Transverse colon (tissue), 4 donors: Measurements from ENCODE around the gene CFAP157. TPM values are rescaled to one million over a fixed set of nuclear protein-coding genes. Genes with fewer than 3 reads are reported as not detected.
A peak's percentile ranks its signal among the peaks of the same experiment; 100 is the strongest.

Source experiments
- DNase-seq: peaks from one replicate; pipeline ENCODE4 v3.0.0-alpha.2; 2019
- H3K27ac ChIP-seq, 4 donors: fragments of 200-600 bp; sonication (generic); 2 replicates each; pipeline ENCODE4 v1.5.1; 2016 to 2018; ENCODE audit warnings: inconsistent platforms in 4 of 4
- H3K27me3 ChIP-seq: fragments of 200-600 bp; sonication (generic); 2 replicates; pipeline ENCODE4 v1.5.1; 2017; ENCODE audit warnings: inconsistent platforms
- H3K36me3 ChIP-seq, 4 donors: fragments of 200-600 bp; sonication (generic); 2 replicates each; pipeline ENCODE4 v1.5.1; 2017 to 2019; ENCODE audit warnings: inconsistent platforms in 4 of 4
- H3K4me1 ChIP-seq, 4 donors: fragments of 200-600 bp; sonication (generic); 2 replicates each; pipeline ENCODE4 v1.5.1; 2017 to 2020; ENCODE audit warnings: inconsistent platforms in 4 of 4
- H3K4me3 ChIP-seq, 4 donors: fragments of 200-600 bp; sonication (generic); 1 replicate in 1 of 4; 2 replicates in 3 of 4; pipeline versions ENCODE4 v1.5.1 to v1.6.1; 2017 to 2019; ENCODE audit warnings: inconsistent platforms in 4 of 4
- H3K9me3 ChIP-seq, 2 donors: fragments of 200-600 bp; sonication (generic); 2 replicates each; pipeline ENCODE4 v1.5.1; 2017 to 2019; ENCODE audit warnings: inconsistent platforms in 2 of 2
- EP300 ChIP-seq: sonication (generic); formaldehyde crosslinking; IDR thresholded peaks from one replicate; pipeline ENCODE4 v1.6.1; 2017; ENCODE audit warnings: antibody characterized with exemption, low read depth
- POLR2A ChIP-seq: fragments of 450-650 bp; IDR thresholded peaks from one replicate; pipeline ENCODE4 v1.6.1; 2016; ENCODE audit warnings: antibody characterized with exemption, mild to moderate bottlenecking, moderate library complexity
- POLR2AphosphoS5 ChIP-seq, 3 donors: sonication (generic); formaldehyde crosslinking; IDR thresholded peaks; one replicate each; pipeline ENCODE4 v1.6.1; 2016; ENCODE audit warnings: antibody characterized with exemption in 3 of 3
- WGBS, 2 donors: methylation state at CpG; one replicate each; pipeline ENCODE4 v1.1.5; 2018; ENCODE audit warnings: low coverage in 1 of 2; 5-methylcytosine and 5-hydroxymethylcytosine counted together
- in situ Hi-C, 4 donors: fragments of 200-750 bp; cut with MboI; loops; one replicate each; pipeline versions ENCODE4 v1.15.0 to v1.15.1; 2017; ENCODE audit warnings: low sequenced_read_pairs in 3 of 4, low pct_ligation_motif_present in 1 of 4, low pct_unique_long_range_greater_than_20kb in 1 of 4
- intact Hi-C: fragments of 100-400 bp; cut with DNase I; formaldehyde crosslinking; loops from one replicate; pipeline ENCODE4 v1.15.1; 2023; ENCODE audit warnings: low total_unique reads
- total RNA-seq, 4 donors: library from RNA; depleted of rRNA; stranded (reverse); fragments of >200 nt; gene quantifications; one replicate each; pipeline ENCODE4 v1.1.0, GENCODE V29; 2016
- TF ChIP-seq, protein P1 (sequence below), 5 experiments: fragments of 200-600 bp in 3 of 5; fragments of 450-650 bp in 2 of 5; sonication (generic) in 3 of 5; IDR thresholded peaks; 1 replicate in 2 of 5; 2 replicates in 3 of 5; pipeline ENCODE4 v1.5.1; 2016 to 2017; ENCODE audit warnings: antibody characterized with exemption in 5 of 5, inconsistent platforms in 3 of 5, mild to moderate bottlenecking in 2 of 5, moderate library complexity in 1 of 5

CFAP157 gene
- total RNA-seq, 4 donors from 2014 or later = not detected

DNA sequence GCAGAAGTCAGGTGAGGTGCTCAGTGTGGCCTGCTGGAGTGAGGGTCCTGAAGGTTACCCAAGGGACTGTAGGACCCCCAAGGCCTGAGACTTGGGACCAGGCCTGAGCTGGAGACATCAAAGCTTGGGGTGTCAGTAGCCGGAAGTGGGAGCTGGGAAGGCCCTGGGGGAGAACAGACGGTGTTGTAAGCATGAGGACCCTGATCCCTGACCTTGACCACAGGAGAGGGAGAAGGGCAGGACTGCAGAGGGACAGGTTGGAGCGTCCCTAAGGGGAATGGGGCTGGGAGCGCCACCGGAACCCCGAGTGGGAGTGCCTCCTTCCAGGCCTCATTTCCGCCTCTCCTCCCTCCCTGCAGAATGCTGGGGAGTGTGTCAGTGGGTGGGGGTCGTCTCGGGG lies 9.6 kb downstream of the CFAP157 start:
- peak overlapping the region; percentile 82 to 94 (median 88) for H3K27ac ChIP-seq
- no peaks in the 10 kb centered on the region for H3K27me3 ChIP-seq
- no peaks in the 10 kb centered on the region for H3K9me3 ChIP-seq
- in situ Hi-C loops (no loop called here), intact Hi-C loops (no loop called here)
- no peak for TF ChIP-seq POLR2AphosphoS5 (IDR thresholded peaks at IDR 0.05)
- TF ChIP-seq POLR2A = no peak
- TF ChIP-seq EP300 = no peak
- TF ChIP-seq, protein P1, sequence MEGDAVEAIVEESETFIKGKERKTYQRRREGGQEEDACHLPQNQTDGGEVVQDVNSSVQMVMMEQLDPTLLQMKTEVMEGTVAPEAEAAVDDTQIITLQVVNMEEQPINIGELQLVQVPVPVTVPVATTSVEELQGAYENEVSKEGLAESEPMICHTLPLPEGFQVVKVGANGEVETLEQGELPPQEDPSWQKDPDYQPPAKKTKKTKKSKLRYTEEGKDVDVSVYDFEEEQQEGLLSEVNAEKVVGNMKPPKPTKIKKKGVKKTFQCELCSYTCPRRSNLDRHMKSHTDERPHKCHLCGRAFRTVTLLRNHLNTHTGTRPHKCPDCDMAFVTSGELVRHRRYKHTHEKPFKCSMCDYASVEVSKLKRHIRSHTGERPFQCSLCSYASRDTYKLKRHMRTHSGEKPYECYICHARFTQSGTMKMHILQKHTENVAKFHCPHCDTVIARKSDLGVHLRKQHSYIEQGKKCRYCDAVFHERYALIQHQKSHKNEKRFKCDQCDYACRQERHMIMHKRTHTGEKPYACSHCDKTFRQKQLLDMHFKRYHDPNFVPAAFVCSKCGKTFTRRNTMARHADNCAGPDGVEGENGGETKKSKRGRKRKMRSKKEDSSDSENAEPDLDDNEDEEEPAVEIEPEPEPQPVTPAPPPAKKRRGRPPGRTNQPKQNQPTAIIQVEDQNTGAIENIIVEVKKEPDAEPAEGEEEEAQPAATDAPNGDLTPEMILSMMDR (IDR thresholded peaks at IDR 0.05) = no peak
- WGBS, 2 donors = 75% methylated on average over 9 of the region's 9 CpGs; no CpG with 5 or more reads in 1 of the 2 donors
- peaks cover 7 to 19% (median 14%) of the 10 kb centered on the region in 4 donors for H3K4me1 ChIP-seq
- no peaks in the 10 kb centered on the region for H3K36me3 ChIP-seq
- no peak for DNase-seq
- peak overlapping the region in 1 of 4 donors; percentile 77 for H3K4me3 ChIP-seq

DNA sequence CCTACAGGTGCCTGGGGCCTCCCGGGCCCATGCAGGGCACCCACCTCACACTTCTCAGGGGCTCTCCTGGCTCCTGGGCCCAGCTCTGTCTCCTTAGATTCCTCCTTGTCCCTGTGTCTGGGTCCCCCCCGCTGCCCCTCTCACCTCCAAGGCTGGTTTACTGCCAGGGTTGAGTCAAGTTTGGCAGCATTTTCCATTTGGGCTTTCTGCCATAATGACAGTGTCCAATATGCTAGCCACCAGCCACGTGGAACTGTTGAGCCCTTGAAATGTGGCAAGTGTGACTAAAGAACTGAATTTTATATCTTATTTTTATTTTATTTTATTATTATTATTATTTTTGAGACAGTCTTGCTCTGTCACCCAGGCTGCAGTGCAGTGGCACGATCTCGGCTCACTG lies 11.0 kb downstream of the CFAP157 start:
- intact Hi-C loops (no loop called here), in situ Hi-C loops (no loop called here)
- no peaks in the 10 kb centered on the region for H3K36me3 ChIP-seq
- peaks cover 7 to 19% (median 15%) of the 10 kb centered on the region in 4 donors for H3K4me1 ChIP-seq
- no peak overlapping the region for H3K27ac ChIP-seq
- H3K9me3 ChIP-seq = no peaks in the 10 kb centered on the region
- 75 to 80% methylated on average over 2 to 5 of the region's 5 CpGs for WGBS, 2 donors
- no peak for TF ChIP-seq POLR2AphosphoS5 (IDR thresholded peaks at IDR 0.05)
- no peaks in the 10 kb centered on the region for H3K27me3 ChIP-seq
- DNase-seq = no peak
- H3K4me3 ChIP-seq = no peak overlapping the region

DNA sequence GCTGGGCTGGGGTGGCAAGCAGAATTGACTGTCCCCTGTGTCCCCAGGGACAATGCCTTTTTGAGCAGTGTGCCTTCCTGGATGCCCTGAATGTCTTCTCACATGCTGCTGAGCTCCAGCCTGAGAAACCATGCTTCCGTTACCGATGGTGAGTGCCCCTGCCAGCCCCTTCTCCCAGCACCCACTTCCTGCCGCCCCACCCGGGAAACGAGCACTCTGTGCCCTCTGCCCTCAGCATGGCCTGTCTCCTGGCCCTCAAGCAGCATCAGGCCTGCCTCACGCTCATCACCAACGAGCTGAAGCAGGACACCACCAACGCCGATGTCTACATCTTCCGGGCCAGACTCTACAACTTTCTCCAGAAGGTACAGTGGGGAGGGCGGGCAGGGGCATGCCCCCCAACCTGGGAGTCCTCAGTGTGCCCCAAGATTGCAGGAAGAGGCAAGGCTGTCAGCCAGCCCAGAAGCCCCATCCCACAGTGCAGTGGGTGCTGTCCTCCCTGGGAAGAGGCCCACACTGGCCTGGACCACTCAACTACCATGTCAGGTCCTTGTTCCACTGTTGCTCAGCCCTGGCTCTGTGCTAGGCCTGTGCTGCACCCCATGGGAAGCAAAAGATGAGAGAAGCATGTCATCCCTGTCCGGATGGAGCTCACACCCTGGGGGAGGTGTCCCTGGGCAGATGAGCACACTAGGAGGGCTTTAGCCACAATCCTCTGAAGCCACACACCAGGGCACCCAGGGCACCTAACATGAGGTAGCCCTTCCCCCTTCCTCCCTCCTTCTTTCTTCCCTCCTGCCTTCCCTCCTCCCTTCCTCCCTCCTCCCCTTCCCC lies 13.5 kb downstream of the CFAP157 start:
- no peaks in the 10 kb centered on the region for H3K9me3 ChIP-seq
- TF ChIP-seq POLR2A = no peak
- no peak for TF ChIP-seq POLR2AphosphoS5 (IDR thresholded peaks at IDR 0.05)
- TF ChIP-seq EP300 = no peak
- TF ChIP-seq, protein P1 (IDR thresholded peaks at IDR 0.05) = no peak
- no peak overlapping the region for H3K27ac ChIP-seq
- intact Hi-C loops (no loop called here), in situ Hi-C loops (no loop called here)
- no peak for DNase-seq
- H3K4me3 ChIP-seq = no peak overlapping the region
- WGBS, 2 donors = 79% methylated on average over 12 of the region's 12 CpGs; no CpG with 5 or more reads in 1 of the 2 donors
- peaks cover 0 to 28% (median 19%) of the 10 kb centered on the region in 4 donors for H3K4me1 ChIP-seq
- no peaks in the 10 kb centered on the region for H3K36me3 ChIP-seq
- no peaks in the 10 kb centered on the region for H3K27me3 ChIP-seq

DNA sequence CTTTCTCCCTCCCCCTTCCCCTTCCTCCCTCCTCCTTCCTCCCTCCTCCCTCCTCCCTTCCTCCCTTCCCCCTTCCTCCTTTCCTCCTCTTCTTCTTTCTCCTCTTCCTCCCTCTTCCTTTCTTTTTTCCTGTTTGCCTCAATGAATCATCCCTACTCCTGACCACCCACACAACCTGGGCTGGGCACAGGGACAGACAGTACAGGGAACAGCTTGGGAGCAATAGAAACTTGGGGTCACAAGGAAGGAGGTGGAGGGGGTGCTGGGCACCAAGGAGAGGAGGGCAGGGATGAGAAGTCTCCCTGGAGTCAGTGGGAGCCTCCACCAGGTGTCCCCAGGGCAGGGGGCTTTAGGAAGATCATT lies 14.1 kb downstream of the CFAP157 start:
- in situ Hi-C loops = no loop called here
- no peak overlapping the region for H3K4me3 ChIP-seq
- H3K27ac ChIP-seq = no peak overlapping the region
- intact Hi-C loops = no loop called here
- no peaks in the 10 kb centered on the region for H3K36me3 ChIP-seq
- H3K9me3 ChIP-seq = no peaks in the 10 kb centered on the region
- no peak for DNase-seq
- TF ChIP-seq, protein P1 (IDR thresholded peaks at IDR 0.05) = no peak
- TF ChIP-seq POLR2AphosphoS5 (IDR thresholded peaks at IDR 0.05) (no peak), EP300 (no peak), POLR2A (no peak)
- no peaks in the 10 kb centered on the region for H3K27me3 ChIP-seq
- peaks cover 0 to 28% (median 18%) of the 10 kb centered on the region in 4 donors for H3K4me1 ChIP-seq
